ENCODE measurements around the gene KRTAP10-11. TPM values are rescaled to one million over a fixed set of nuclear protein-coding genes. Genes with fewer than 3 reads are reported as not detected.
"Not testable (repeated sequence)": the region's sequence is repeated elsewhere in the genome, so short reads cannot be mapped to it uniquely, and the experiment has no call there.

The KRTAP10-11 gene
- total RNA-seq, 2 donors from 2014 or later: not detected

DNA sequence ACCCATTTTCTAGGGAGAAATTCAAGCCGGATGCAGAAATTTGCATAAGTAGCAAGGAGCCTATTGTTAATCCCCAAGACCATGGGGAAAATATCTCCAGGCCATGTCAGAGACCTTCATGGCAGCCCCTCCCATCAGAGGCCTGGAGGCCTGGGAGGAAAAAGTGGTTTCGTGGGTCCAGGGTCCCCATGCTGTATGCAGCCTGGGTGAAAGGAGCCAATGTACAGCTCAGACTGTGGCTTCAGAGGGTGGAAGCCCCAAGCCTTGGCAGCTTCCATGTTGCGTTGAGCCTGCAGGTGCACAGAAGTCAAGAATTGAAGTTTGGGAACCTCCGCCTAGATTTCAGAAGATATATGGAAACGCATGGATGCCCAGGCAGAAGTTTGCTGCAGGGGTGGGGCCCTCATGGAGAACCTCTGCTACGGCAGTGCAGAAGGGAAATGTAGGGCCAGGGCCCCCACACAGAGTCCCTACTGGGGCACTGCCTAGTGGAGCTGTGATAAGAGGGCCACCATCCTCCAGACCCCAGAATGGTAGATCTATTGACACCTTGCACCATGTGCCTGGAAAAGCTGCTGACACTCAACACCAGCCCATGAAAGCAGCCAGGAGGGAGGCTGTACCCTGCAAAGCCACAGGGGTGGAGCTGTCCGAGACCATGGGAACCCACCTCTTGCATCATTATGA, 35.9 kb upstream of the KRTAP10-11 start:
- not testable (repeated sequence) for H3K4me3 Mint-ChIP-seq, ATAC-seq
- peaks cover 22% of the 10 kb centered on the region for H3K36me3 Mint-ChIP-seq

DNA sequence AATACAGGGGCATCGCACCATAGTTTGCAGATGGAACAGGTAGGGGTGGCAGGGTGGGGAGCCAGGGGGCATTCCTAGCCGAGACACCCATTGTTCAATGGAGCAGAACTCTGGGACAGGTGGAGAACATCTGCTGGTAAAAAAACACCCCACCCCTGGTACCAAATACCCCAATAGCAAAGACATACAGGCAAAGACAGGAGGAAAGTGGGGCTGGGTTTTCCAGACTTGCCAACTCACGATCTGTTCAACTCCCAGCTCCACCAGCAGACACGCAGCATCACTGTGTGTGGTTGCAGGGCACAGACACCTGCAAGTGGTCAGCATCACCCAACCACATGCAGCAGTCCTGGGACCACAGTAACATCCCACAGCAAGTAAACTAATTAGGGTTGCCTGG, 34.7 kb upstream of the KRTAP10-11 start:
- no peak for ATAC-seq
- peaks cover 22% of the 10 kb centered on the region for H3K36me3 Mint-ChIP-seq
- H3K9me3 Mint-ChIP-seq: peaks cover 17% of the 10 kb centered on the region
- H3K27ac Mint-ChIP-seq: no peak overlapping the region
- DNase-seq (ENCODE audit: low spot score): no peak
- H3K4me1 Mint-ChIP-seq (ENCODE audit: low read depth in 2 of 2): peaks cover 0 to 8% of the 10 kb centered on the region in 2 donors
- H3K4me3 Mint-ChIP-seq: no peak overlapping the region
- peaks cover 5 to 13% of the 10 kb centered on the region in 2 donors for H3K27me3 Mint-ChIP-seq

More for the DNA sequence above, 35.9 kb upstream of the KRTAP10-11 start:
- peaks cover 17% of the 10 kb centered on the region for H3K9me3 Mint-ChIP-seq
- H3K4me1 Mint-ChIP-seq (ENCODE audit: low read depth in 2 of 2); H3K27ac Mint-ChIP-seq; DNase-seq (ENCODE audit: low spot score): not testable (repeated sequence)
- H3K27me3 Mint-ChIP-seq: peaks cover 11 to 17% of the 10 kb centered on the region in 2 donors

DNA sequence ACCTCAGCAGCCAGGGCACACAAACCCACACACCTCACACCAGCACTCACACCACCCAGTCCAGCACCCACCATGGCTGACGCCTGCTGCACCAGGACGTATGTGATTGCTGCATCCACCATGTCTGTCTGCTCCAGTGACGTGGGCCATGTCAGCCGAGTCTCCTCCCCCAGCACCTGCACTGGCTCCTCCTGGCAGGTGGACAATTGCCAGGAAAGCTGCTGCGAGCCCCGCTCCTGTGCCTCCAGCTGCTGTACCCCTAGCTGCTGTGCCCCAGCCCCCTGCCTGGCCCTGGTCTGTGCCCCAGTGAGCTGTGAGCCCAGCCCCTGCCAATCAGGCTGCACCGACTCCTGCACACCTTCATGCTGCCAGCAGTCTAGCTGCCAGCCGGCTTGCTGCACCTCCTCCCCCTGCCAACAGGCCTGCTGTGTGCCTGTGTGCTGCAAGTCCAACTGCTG, 34.2 kb upstream of the KRTAP10-11 start, which contains the start of gene KRTAP10-8:
TSS of gene KRTAP10-8 (plus strand) at position 51 of the 458 bp plus-strand sequence. CDS start at position 73, 22 bp downstream.
- Mint-ChIP-seq H3K4me3 (no peak within 1 kb of the TSS), H3K4me1 (ENCODE audit: low read depth in 2 of 2) (peaks cover 0 to 10% of the 10 kb centered on the region in 2 donors), H3K9me3 (peaks cover 17% of the 10 kb centered on the region), H3K27me3 (peaks cover 5 to 12% of the 10 kb centered on the region in 2 donors), H3K36me3 (peaks cover 22% of the 10 kb centered on the region), H3K27ac (no peak within 1 kb of the TSS)
- no peak for DNase-seq (ENCODE audit: low spot score)
- no peak for ATAC-seq

DNA sequence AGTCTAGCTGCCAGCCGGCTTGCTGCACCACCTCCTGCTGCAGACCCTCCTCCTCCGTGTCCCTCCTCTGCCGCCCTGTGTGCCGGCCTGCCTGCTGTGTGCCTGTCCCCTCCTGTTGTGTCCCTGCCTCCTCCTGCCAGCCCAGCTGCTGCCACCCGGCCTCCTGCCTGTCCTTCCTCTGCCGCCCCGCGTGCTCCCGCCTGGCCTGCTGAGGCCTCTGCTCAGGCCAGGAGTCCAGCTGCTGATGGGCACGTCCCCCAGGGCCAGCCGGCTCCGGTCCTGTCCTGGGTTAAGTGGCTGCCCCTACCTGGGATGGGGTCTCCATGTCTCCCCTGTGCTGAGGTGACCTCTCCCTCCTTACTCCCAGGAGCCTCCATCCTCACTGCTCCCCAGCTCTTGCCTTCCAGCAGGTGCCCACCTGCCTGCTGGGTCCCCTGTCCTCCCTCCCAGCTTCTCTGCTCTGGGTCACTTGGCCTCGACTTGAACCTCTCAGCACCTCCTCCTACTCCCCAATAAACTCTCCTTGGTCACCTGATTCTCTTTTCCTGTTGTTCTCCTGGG, 33.5 kb upstream of the KRTAP10-11 start:
- Mint-ChIP-seq H3K27ac (no peak overlapping the region), H3K36me3 (peaks cover 22% of the 10 kb centered on the region), H3K27me3 (peaks cover under 1 to 10% of the 10 kb centered on the region in 2 donors), H3K9me3 (peaks cover 17% of the 10 kb centered on the region), H3K4me1 (ENCODE audit: low read depth in 2 of 2) (peaks cover 0 to 12% of the 10 kb centered on the region in 2 donors), H3K4me3 (no peak overlapping the region)
- DNase-seq (ENCODE audit: low spot score): no peak
- ATAC-seq: no peak

DNA sequence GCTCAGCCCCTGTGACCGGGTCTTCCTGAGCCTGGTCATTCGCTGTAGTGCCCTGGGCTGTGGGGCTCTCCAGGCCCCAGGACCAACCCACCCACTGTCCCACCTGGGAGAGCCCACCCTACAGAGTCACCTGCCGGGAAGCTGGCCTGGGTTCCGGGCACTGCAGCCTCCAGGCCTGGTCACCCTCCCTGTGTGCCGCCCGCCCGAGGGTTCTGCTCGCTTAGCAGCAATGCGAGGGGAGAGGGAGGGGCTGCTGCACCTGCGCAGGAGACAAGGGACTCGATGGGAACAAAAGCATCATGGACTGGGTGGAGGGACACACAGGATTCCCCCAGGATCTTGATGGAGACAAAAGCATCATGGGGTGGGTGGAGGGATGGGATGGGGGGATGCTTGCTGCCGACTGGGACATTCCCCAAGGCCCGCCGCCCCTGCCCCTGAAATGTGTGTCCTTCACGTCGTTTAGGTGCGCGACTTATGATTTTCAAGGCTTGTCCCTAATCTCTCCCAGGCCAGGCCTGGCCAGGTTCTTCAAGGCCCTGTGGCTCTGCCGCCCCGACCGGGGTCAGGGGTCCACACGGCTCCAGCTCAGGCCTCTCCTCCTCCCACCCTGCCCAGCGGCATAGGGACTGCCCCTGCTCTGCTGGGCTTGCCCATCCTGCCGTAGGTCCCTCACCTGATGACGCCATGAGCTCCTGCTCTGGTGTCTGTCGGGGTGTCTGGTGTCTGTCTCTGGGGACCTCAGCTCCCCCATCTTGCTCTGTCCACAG, 32.6 kb upstream of the KRTAP10-11 start:
- Mint-ChIP-seq H3K4me3 (no peak overlapping the region), H3K27me3 (peaks cover 0 to 9% of the 10 kb centered on the region in 2 donors)

DNA sequence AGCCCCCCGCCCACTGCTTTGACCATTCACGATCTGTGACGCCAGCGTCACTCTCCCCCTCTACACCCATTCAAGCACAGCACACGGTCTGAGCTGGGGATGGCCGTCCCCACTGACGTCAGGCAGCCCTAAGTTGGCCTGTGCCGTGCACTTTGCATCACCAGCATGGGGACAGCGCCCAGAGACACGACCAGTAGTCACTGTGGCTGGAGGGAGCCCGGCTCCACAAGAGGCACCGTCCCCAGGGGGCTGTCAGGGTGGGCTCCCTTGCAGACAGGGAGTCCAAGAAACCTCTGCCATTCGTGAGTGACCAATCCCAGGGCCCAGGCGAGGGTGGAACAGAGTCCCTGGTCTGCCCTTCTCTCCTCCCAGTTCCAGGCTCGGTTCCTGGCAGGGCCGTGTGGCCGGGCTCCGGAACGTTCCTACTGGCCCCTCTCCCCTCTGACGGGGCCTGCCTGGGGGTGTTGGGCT, 32.0 kb upstream of the KRTAP10-11 start:
- Mint-ChIP-seq H3K36me3 (peaks cover 20% of the 10 kb centered on the region), H3K4me1 (ENCODE audit: low read depth in 2 of 2) (peaks cover 10 to 24% of the 10 kb centered on the region in 2 donors), H3K27ac (no peak overlapping the region), H3K27me3 (peaks cover 0 to 5% of the 10 kb centered on the region in 2 donors), H3K9me3 (peaks cover 13% of the 10 kb centered on the region), H3K4me3 (no peak overlapping the region)
- DNase-seq (ENCODE audit: low spot score): no peak
- no peak for ATAC-seq

More for the DNA sequence above, 32.6 kb upstream of the KRTAP10-11 start:
- peaks cover 22% of the 10 kb centered on the region for H3K36me3 Mint-ChIP-seq
- ATAC-seq (peak in 1 of 2 donors; percentile 32), DNase-seq (ENCODE audit: low spot score) (no peak)
- peaks cover 4 to 18% of the 10 kb centered on the region in 2 donors for H3K4me1 Mint-ChIP-seq (ENCODE audit: low read depth in 2 of 2)
- no peak overlapping the region for H3K27ac Mint-ChIP-seq
- H3K9me3 Mint-ChIP-seq: peaks cover 17% of the 10 kb centered on the region

DNA sequence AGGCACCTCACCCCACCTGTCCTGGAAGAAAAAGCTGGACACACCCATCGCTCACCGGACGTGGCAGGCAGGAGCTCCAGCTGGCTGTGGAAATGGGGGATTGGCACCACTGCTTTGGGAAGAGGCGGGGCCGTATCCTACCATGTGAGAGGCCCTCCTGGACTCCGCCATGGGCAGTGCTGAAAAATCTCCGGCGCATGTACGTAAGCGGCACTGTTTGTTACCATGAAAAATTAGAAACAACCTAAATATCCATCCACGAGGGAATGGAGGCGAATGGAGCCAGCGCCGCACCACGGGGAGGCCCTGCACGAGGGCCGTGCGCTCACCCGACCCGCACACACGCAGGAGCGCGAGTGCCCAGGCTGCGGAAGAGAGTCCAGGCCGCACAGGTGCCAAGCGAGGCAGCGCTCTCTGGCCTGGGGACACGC, 31.2 kb upstream of the KRTAP10-11 start:
- peaks cover 15% of the 10 kb centered on the region for H3K9me3 Mint-ChIP-seq
- peaks cover 20% of the 10 kb centered on the region for H3K36me3 Mint-ChIP-seq
- DNase-seq (ENCODE audit: low spot score) (no peak), ATAC-seq (no peak)
- H3K4me1 Mint-ChIP-seq (ENCODE audit: low read depth in 2 of 2): peaks cover 17 to 31% of the 10 kb centered on the region in 2 donors
- peaks cover 0 to 2% of the 10 kb centered on the region in 2 donors for H3K27me3 Mint-ChIP-seq
- no peak overlapping the region for H3K4me3 Mint-ChIP-seq
- no peak overlapping the region for H3K27ac Mint-ChIP-seq

DNA sequence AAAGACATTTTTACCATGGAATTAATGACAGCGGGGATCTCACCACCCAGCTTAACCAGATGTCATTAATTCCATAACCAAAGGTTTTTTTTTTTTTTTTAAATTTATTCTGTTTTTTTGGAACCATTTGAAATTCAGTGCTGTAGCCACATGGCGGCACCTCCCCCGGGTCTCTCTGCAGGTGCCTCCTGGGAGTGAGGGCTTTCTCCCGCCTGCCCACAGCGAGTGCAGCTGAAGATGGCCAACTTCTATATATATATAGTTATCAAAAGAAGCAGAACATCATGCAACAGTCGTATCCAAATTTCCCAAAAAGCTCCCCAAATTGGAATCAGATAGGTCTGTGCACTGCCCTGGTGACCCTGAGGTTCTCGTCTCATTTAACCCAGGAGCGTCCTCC, 30.7 kb upstream of the KRTAP10-11 start:
- Mint-ChIP-seq H3K4me3 (no peak overlapping the region), H3K36me3 (peaks cover 24% of the 10 kb centered on the region), H3K27ac (no peak overlapping the region), H3K4me1 (ENCODE audit: low read depth in 2 of 2) (peaks cover 17 to 33% of the 10 kb centered on the region in 2 donors), H3K9me3 (peaks cover 17% of the 10 kb centered on the region), H3K27me3 (peaks cover 0 to 2% of the 10 kb centered on the region in 2 donors)
- no peak for ATAC-seq
- no peak for DNase-seq (ENCODE audit: low spot score)

DNA sequence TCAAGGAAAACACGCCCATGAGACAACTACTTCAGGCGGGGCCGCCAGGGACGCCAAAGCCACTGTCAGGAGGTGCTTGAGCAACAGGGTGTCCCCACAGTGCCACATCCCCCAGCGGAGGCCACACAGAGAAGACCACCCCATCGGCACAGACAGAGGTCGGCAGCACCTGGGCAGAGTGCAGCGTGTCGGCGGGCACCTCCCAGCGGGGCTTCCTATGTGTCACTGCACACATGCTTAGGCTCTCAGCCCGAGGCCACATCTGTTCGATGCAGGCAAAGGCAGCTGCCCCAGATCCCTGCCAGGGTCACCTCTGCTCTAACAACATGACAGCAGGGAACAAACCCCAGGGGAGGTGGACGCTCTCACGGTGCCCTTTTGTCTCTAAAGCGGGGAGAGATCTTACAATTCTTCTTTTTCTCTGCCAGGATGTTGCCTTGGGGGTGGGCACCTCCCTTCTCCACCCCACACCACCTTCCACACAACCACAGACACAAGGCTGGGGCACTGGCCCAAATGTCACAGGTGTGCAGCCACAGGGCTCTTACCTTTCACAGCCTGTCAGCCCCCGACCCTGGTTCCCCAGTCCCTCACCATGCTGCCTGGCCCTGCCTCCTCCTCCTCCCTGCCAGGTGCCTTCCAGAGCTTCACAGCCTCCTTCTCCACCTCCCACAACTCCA, 30.2 kb upstream of the KRTAP10-11 start:
- H3K9me3 Mint-ChIP-seq: peaks cover 18% of the 10 kb centered on the region
- DNase-seq (ENCODE audit: low spot score): no peak
- peaks cover 17 to 33% of the 10 kb centered on the region in 2 donors for H3K4me1 Mint-ChIP-seq (ENCODE audit: low read depth in 2 of 2)
- H3K4me3 Mint-ChIP-seq: no peak overlapping the region
- peaks cover 0 to 2% of the 10 kb centered on the region in 2 donors for H3K27me3 Mint-ChIP-seq
- H3K27ac Mint-ChIP-seq: peak overlapping the region in 1 of 2 donors; percentile 33
- ATAC-seq: no peak
- peaks cover 26% of the 10 kb centered on the region for H3K36me3 Mint-ChIP-seq

DNA sequence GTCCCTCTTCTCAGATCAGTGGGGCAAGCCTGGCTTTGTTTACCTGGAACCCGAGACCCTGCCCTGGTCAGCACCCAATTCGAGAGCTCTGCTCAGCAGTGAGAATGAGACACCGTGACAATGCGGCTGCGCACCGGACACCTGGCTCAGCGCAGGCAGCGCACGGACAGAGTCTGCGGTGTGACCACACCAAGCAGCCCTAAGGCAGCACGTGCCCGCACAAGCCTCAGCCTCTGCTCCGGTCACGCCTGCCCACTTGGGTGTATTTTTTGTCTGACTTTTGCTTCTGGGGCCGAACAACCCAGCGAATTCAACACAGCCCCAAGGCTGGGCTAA, 29.7 kb upstream of the KRTAP10-11 start:
- peaks cover 14% of the 10 kb centered on the region for H3K9me3 Mint-ChIP-seq
- H3K4me3 Mint-ChIP-seq: no peak overlapping the region
- DNase-seq (ENCODE audit: low spot score) (no peak), ATAC-seq (no peak)
- H3K27me3 Mint-ChIP-seq: peaks cover 0 to 2% of the 10 kb centered on the region in 2 donors
- H3K4me1 Mint-ChIP-seq (ENCODE audit: low read depth in 2 of 2): peaks cover 17 to 33% of the 10 kb centered on the region in 2 donors
- H3K36me3 Mint-ChIP-seq: peaks cover 21% of the 10 kb centered on the region
- peak overlapping the region in 1 of 2 donors; percentile 33 for H3K27ac Mint-ChIP-seq

DNA sequence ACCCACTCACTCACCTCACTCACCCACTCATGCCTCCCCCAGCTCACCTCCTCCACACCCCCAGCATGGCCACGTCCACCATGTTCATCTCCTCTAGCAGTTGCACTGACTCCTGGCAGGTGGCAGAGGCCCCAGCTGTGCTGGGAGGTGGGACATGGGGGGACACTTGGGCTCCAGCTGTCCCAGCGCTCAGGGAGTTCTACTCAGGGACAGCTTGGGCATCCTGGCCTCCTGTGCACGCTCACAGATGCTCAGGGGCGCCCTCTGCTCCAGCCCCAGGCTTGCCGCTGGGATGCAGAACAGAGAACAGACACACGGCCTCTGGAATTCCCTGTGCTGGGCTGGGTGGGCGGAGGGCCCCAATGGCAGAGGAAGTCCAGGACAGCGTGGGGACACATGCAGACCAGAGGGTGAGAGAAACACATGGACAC, 29.1 kb upstream of the KRTAP10-11 start:
- ATAC-seq (no peak), DNase-seq (ENCODE audit: low spot score) (no peak)
- Mint-ChIP-seq H3K9me3 (peaks cover 14% of the 10 kb centered on the region), H3K36me3 (peaks cover 21% of the 10 kb centered on the region), H3K27me3 (peaks cover 0 to 2% of the 10 kb centered on the region in 2 donors), H3K4me3 (no peak overlapping the region), H3K27ac (peak overlapping the region in 1 of 2 donors; percentile 91), H3K4me1 (ENCODE audit: low read depth in 2 of 2) (peaks cover 17 to 33% of the 10 kb centered on the region in 2 donors)

DNA sequence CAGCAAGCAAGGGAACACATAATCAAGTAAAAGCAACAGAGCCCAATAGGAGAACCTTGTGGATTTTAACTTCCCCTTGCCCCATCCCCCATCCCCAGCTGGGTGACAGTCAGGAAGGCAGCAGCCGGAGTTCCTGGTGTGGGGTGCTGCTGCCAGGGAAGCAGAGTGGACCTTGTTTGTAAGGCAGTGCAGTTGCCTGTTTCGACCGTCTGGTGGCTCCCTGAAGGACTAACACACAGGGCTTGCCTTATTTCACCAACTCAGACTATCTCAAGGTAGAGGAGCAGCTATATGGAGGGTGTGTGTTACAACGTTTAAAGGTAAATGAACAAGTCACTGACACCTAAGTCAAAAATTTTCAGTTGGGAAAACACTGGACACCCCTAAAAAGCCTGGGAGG, 27.7 kb upstream of the KRTAP10-11 start:
- no peak for ATAC-seq
- DNase-seq (ENCODE audit: low spot score): no peak
- peak overlapping the region; percentile 67 for H3K4me3 Mint-ChIP-seq
- peaks cover 22% of the 10 kb centered on the region for H3K9me3 Mint-ChIP-seq
- H3K27ac Mint-ChIP-seq: peak overlapping the region; percentile 68 to 91
- H3K36me3 Mint-ChIP-seq: peaks cover 33% of the 10 kb centered on the region
- H3K4me1 Mint-ChIP-seq (ENCODE audit: low read depth in 2 of 2): peaks cover 17 to 29% of the 10 kb centered on the region in 2 donors
- H3K27me3 Mint-ChIP-seq: no peaks in the 10 kb centered on the region

DNA sequence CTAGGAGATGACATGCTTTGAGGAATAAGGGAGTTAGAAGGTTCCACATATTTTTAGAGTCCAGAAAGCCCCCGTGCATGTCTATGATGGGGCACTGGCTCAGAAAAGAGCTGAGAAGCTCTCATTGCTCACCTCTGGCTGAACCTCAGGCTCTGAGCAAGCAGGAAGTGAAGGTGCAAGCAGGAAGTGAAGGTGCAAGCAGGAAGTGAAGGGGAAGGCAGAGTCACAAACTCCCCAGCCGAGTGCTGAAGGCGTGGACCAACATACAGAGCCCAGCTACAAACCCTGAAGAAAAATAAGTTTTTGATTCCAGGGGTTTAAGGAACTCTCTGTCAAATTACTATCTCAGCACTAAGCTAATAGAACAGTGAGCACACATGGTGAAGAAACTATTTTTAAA, 27.3 kb upstream of the KRTAP10-11 start:
- peak; percentile 91 to 92 for ATAC-seq
- DNase-seq (ENCODE audit: low spot score): peak; percentile 71
- peak overlapping the region; percentile 67 for H3K4me3 Mint-ChIP-seq
- H3K27ac Mint-ChIP-seq: peak overlapping the region; percentile 68 to 91
- H3K4me1 Mint-ChIP-seq (ENCODE audit: low read depth in 2 of 2): peaks cover 17 to 29% of the 10 kb centered on the region in 2 donors
- peaks cover 26% of the 10 kb centered on the region for H3K9me3 Mint-ChIP-seq
- no peaks in the 10 kb centered on the region for H3K27me3 Mint-ChIP-seq
- peaks cover 37% of the 10 kb centered on the region for H3K36me3 Mint-ChIP-seq

Measured in natural killer cell treated with Interleukin-12 subunit alpha and Interleukin-12 subunit beta and Interleukin-15 and Interleukin-18, amount 100 ng/mL, for 72 hours (primary cell).